Heart left ventricle (tissue), 16 donors: Measurements from ENCODE around the gene POMT1. TPM values are rescaled to one million over a fixed set of nuclear protein-coding genes. Genes with fewer than 3 reads are reported as not detected.
"Not testable (repeated sequence)": the region's sequence is repeated elsewhere in the genome, so short reads cannot be mapped to it uniquely, and the experiment has no call there.

ENCODE experiments used
- ATAC-seq, 4 donors: fragments of 200-7000 bp; cut with Tn5 transposase; one replicate each; pipeline ENCODE4 v1.9.1; 2020 to 2022; ENCODE audit warnings: moderate library complexity in 4 of 4, mild to moderate bottlenecking in 3 of 4, moderate number of reproducible peaks in 1 of 4
- DNase-seq, 5 donors: peaks; one replicate each; pipeline ENCODE4 v3.0.0-alpha.2; 2020
- H3K27ac ChIP-seq, 12 donors: fragments of 200-600 bp; sonication (generic) in 4 of 12; one replicate each; pipeline versions ENCODE4 v1.5.0 to v1.8.0; 2016 to 2022; ENCODE audit warnings: mild to moderate bottlenecking in 2 of 12
- H3K27me3 ChIP-seq, 9 donors: fragments of 200-600 bp; sonication (generic) in 2 of 9; one replicate each; pipeline versions ENCODE4 v1.5.1 to v1.8.0; 2016 to 2022; ENCODE audit warnings: mild to moderate bottlenecking in 3 of 9
- H3K36me3 ChIP-seq, 9 donors: fragments of 200-600 bp; sonication (generic) in 2 of 9; one replicate each; pipeline versions ENCODE4 v1.5.0 to v1.8.0; 2018 to 2022; ENCODE audit warnings: mild to moderate bottlenecking in 2 of 9
- H3K4me1 ChIP-seq, 12 donors: fragments of 200-600 bp; sonication (generic) in 4 of 12; one replicate each; pipeline versions ENCODE4 v1.5.0 to v1.8.0; 2016 to 2022; ENCODE audit warnings: mild to moderate bottlenecking in 3 of 12
- H3K4me3 ChIP-seq, 12 donors: fragments of 200-600 bp; sonication (generic) in 4 of 12; one replicate each; pipeline versions ENCODE4 v1.5.0 to v1.8.0; 2017 to 2022; ENCODE audit warnings: mild to moderate bottlenecking in 9 of 12, moderate library complexity in 4 of 12
- H3K9me3 ChIP-seq, 12 donors: fragments of 200-600 bp; sonication (generic) in 4 of 12; one replicate each; pipeline versions ENCODE4 v1.5.0 to v1.8.0; 2016 to 2022; ENCODE audit warnings: mild to moderate bottlenecking in 1 of 12
- POLR2A ChIP-seq, 2 donors: fragments of 450-650 bp; IDR thresholded peaks; one replicate each; pipeline ENCODE4 v1.6.1; 2017; ENCODE audit warnings: antibody characterized with exemption in 2 of 2, mild to moderate bottlenecking in 2 of 2, moderate library complexity in 2 of 2
- WGBS, 4 donors: extraction: QIAGEN DNeasy Blood & Tissue Kit in 2 of 4; methylation state at CpG; one replicate each; pipeline versions ENCODE4 v1.1.5 to v1.1.7; 2013 to 2018; 5-methylcytosine and 5-hydroxymethylcytosine counted together
- intact Hi-C, 10 donors: fragments of 100-400 bp; cut with DNase I; formaldehyde crosslinking; loops; one replicate each; pipeline versions ENCODE4 v1.11.1 to v1.14.2; 2022
- polyA plus RNA-seq, 2 donors: library from polyadenylated mRNA; stranded (reverse); fragments of 200-250 nt; gene quantifications; one replicate each; pipeline ENCODE4 v1.2.3, GENCODE V29; 2013
- total RNA-seq, 9 donors: library from RNA; depleted of rRNA in 2 of 9; stranded (reverse); fragments of >200 nt in 2 of 9; fragmentation: NEBNext Ultra II Directional in 3 of 9; extraction: Animal tissue kit (Norgen Biotek cat#: 25700) in 3 of 9; gene quantifications; one replicate each; pipeline versions ENCODE4 v1.1.0 to v1.2.4, GENCODE V29; 2016 to 2023
- TF ChIP-seq, protein P1 (sequence below), 12 donors: fragments of 200-600 bp; sonication (generic) in 4 of 12; IDR thresholded peaks; one replicate each; pipeline versions ENCODE4 v1.5.0 to v1.8.0; 2018 to 2022; ENCODE audit warnings: antibody characterized with exemption in 12 of 12, mild to moderate bottlenecking in 5 of 12
- donor health status: ischemic (EF 13 %, LVEDD 7.1; RV severe dilation, severe dysfunction).
- donor health status: healthy with polysubstance abuse.
- donor health status: DM: no; HTN: yes; CAD: no.
- donor health status: DM: no; HTN: no; CAD: no.
- donor health status: ischemic (EF 25% LVEDD 6.9; RV normal size, moderate dysfunction).
- donor health status: ischemic (EF 25% LVEDD 5.7; RV mildly dilated, moderate dysfunction).
- donor health status: healthy.
- donor health status: DM: yes; HTN: yes; CAD: no.
- donor health status: ischemic (EF 35%, LVEDD 5.7; RV mildly dilated, moderate dysfunction).
- donor health status: nonischemic (EF 11% LVEDD 7.7; RV severe dilation, severe dysfunction).
- donor health status: DM: yes; HTN: yes; CAD: no.
- donor health status: PGD.
- donor health status: ischemic (EF 29% LVEDD 5.4; RV normal size, mild dysfunction).
- donor health status: nonischemic (EF 23%, LVEDD 6.1; RV moderate dilation, normal function).

The POMT1 gene
- total and polyA plus RNA-seq, 11 donors = 15.3 to 28.8 (median 20.3) TPM

DNA sequence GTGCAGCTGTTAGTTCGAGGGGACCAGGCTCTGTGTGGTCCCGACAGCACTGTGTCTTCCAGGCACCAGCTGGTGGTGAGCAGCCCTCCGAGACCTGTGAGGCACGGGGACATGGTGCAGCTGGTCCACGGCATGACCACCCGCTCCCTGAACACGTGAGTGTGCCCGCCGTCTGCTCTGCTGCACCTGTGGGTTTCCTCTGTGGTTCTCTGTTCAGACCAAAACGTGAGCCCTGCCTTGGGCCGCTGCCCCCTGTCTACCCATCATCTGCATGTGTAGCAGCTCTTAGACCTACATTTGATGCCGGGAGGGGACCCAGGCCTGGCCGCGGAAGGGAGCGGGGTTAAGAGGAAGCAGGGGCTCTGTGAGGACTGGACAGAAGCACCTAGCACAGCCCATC is 10.5 kb downstream of the POMT1 start:
- 94 to 96% (median 95%) methylated on average over 13 to 15 of the region's 15 CpGs for WGBS, 4 donors

DNA sequence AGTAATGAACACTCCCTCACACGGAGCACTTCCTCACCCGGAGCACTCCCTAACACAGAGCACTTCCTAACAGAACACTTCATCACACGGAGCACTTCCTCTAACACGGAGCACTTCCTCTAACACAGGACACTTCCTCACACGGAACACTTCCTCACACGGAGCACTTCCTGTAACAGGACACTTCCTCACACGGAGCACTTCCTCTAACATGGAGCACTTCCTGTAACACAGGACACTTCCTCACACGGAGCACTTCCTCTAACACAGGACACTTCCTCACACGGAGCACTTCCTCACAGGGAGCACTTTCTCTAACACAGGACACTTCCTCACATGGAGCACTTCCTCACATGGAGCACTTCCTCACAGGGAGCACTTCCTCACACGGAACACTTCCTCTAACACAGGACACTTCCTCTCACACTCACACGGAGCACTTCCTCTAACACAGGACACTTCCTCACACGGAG is 12.9 kb downstream of the POMT1 start:
- DNase-seq, H3K27me3 ChIP-seq, H3K27ac ChIP-seq, intact Hi-C loops, ATAC-seq, H3K4me3 ChIP-seq: not testable (repeated sequence)
- Histone ChIP-seq H3K9me3 (peaks cover 0 to 14% (median 0%) of the 10 kb centered on the region in 12 donors), H3K36me3 (peaks cover 0 to 92% (median 85%) of the 10 kb centered on the region in 9 donors), H3K4me1 (peaks cover 0 to 26% (median 9%) of the 10 kb centered on the region in 12 donors)
- WGBS, 4 donors = 65 to 78% (median 71%) methylated on average over 8 to 12 of the region's 12 CpGs

More for the DNA sequence above, 10.5 kb downstream of the POMT1 start:
- Histone ChIP-seq H3K27ac (no peak overlapping the region), H3K27me3 (no peaks in the 10 kb centered on the region), H3K9me3 (peaks cover 0 to 14% (median 0%) of the 10 kb centered on the region in 12 donors), H3K36me3 (peaks cover 2 to 87% (median 80%) of the 10 kb centered on the region in 9 donors), H3K4me3 (no peak overlapping the region), H3K4me1 (peaks cover 0 to 16% (median 4%) of the 10 kb centered on the region in 12 donors)
- ATAC-seq = no peak
- TF ChIP-seq, protein P1, sequence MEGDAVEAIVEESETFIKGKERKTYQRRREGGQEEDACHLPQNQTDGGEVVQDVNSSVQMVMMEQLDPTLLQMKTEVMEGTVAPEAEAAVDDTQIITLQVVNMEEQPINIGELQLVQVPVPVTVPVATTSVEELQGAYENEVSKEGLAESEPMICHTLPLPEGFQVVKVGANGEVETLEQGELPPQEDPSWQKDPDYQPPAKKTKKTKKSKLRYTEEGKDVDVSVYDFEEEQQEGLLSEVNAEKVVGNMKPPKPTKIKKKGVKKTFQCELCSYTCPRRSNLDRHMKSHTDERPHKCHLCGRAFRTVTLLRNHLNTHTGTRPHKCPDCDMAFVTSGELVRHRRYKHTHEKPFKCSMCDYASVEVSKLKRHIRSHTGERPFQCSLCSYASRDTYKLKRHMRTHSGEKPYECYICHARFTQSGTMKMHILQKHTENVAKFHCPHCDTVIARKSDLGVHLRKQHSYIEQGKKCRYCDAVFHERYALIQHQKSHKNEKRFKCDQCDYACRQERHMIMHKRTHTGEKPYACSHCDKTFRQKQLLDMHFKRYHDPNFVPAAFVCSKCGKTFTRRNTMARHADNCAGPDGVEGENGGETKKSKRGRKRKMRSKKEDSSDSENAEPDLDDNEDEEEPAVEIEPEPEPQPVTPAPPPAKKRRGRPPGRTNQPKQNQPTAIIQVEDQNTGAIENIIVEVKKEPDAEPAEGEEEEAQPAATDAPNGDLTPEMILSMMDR (IDR thresholded peaks at IDR 0.05) = no peak
- TF ChIP-seq POLR2A (IDR thresholded peaks at IDR 0.05) = no peak
- intact Hi-C loops = no loop called here
- DNase-seq = no peak

DNA sequence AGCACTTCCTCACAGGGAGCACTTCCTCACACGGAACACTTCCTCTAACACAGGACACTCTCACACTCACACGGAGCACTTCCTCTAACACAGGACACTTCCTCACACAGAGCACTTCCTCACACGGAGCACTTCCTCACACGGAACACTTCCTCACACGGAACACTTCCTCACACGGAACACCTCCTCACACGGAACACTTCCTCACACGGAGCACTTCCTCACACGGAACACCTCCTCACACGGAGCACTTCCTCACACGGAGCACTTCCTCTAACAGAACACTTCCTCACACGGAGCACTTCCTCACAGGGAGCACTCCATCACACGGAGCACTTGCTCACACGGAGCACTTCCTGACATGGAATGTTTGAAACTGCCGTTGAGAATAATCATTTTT is 13.4 kb downstream of the POMT1 start:
- no peak for DNase-seq
- no peak for ATAC-seq
- Histone ChIP-seq H3K4me1 (peaks cover 0 to 26% (median 9%) of the 10 kb centered on the region in 12 donors), H3K27ac (no peak overlapping the region), H3K9me3 (peaks cover 0 to 14% (median 0%) of the 10 kb centered on the region in 12 donors), H3K4me3 (no peak overlapping the region), H3K36me3 (peaks cover 0 to 92% (median 85%) of the 10 kb centered on the region in 9 donors), H3K27me3 (no peaks in the 10 kb centered on the region)
- intact Hi-C loops = no loop called here
- no peak for TF ChIP-seq POLR2A (IDR thresholded peaks at IDR 0.05)
- TF ChIP-seq, protein P1 (IDR thresholded peaks at IDR 0.05) = no peak
- 80 to 83% (median 81%) methylated on average over 13 to 15 of the region's 15 CpGs for WGBS, 4 donors

DNA sequence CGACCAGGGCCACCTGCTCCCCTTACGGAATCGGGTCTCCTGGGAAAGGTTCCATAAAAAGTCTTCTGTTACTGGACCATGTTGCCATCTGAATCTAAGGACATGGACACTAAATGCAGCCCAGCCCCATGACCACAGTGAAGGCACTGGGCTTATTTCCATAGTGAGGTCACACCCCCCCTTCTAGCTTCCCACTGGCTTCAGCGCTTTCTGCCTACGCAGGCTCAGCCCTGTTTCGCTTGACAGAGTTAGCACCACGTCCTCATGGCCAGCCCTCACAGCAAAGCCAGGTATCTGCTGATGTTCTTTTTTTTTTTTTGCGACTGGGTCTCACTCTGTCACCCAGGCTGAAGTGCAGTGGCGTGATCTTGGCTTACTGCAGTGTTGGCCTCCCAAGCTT is 14.2 kb downstream of the POMT1 start:
- peaks cover 0 to 26% (median 9%) of the 10 kb centered on the region in 12 donors for H3K4me1 ChIP-seq
- H3K36me3 ChIP-seq = peaks cover 0 to 92% (median 85%) of the 10 kb centered on the region in 9 donors
- intact Hi-C loops = no loop called here
- H3K4me3 ChIP-seq = no peak overlapping the region
- DNase-seq (peak in 1 of 5 donors; percentile 54), ATAC-seq (peak; percentile 23 to 59 (median 50))
- no peak for TF ChIP-seq POLR2A (IDR thresholded peaks at IDR 0.05)
- TF ChIP-seq, protein P1 (IDR thresholded peaks at IDR 0.05) = no peak
- peak overlapping the region in 11 of 12 donors; percentile 54 to 87 (median 77) for H3K27ac ChIP-seq
- WGBS, 4 donors = 75 to 79% (median 76%) methylated on average over 9 of the region's 9 CpGs
- H3K27me3 ChIP-seq = no peaks in the 10 kb centered on the region
- peaks cover 0 to 14% (median 0%) of the 10 kb centered on the region in 12 donors for H3K9me3 ChIP-seq
